GM12878 (cell line): ENCODE results near the gene ZNF576. TPM values are rescaled to one million over a fixed set of nuclear protein-coding genes. Genes with fewer than 3 reads are reported as not detected.

Experiments used
- BMI1 ChIP-seq: fragments of 450-650 bp; IDR thresholded peaks from 2 replicates; pipeline ENCODE4 v1.6.1; 2016; ENCODE audit warnings: mild to moderate bottlenecking, moderate library complexity, borderline replicate concordance
- E4F1 ChIP-seq: fragments of 450-650 bp; IDR thresholded peaks from 2 replicates; pipeline ENCODE4 v1.6.1; 2018; ENCODE audit warnings: borderline replicate concordance, mild to moderate bottlenecking; ENCODE audit not compliant: partially characterized antibody
- JUND ChIP-seq: IDR thresholded peaks from 2 replicates; pipeline ENCODE4 v1.6.1; 2012; ENCODE audit warnings: low read depth, mild to moderate bottlenecking, low read length, improper control_type of control experiment, moderate library complexity
- NBN ChIP-seq: fragments of 450-650 bp; IDR thresholded peaks from 2 replicates; pipeline ENCODE4 v1.6.1; 2016
- SMC3 ChIP-seq: IDR thresholded peaks from 2 replicates; pipeline ENCODE4 v1.6.1; 2011; ENCODE audit warnings: low read length, improper control_type of control experiment, borderline replicate concordance
- polyA plus RNA-seq, 11 experiments: library from polyadenylated mRNA; depleted of rRNA in 4 of 11; unstranded in 6 of 11; stranded (reverse) in 5 of 11; fragments of >200 nt; fragmentation: Nextera tagmentation in 4 of 11; fragmentation: Illumina TruSeq in 1 of 11; extraction: Ambion mirVana in 4 of 11; extraction: Trizol in 1 of 11; gene quantifications; 1 replicate in 1 of 11; 2 replicates in 10 of 11; pipeline versions ENCODE4 v1.2.1 to v1.2.3, GENCODE V29; 2011 to 2016; ENCODE audit warnings: inconsistent platforms in 2 of 11, missing spikeins in 2 of 11, low read depth in 1 of 11
- total RNA-seq, 4 experiments: library from RNA; depleted of rRNA in 3 of 4; stranded (reverse); fragments of >200 nt in 3 of 4; fragmentation: Illumina TruSeq in 1 of 4; extraction: Trizol in 1 of 4; gene quantifications; 2 replicates each; pipeline versions ENCODE4 v1.2.1 to v1.2.3, GENCODE V29; 2013 to 2021
- TF ChIP-seq, protein P1 (sequence below): fragments of 450-650 bp; IDR thresholded peaks from 2 replicates; pipeline ENCODE4 v1.6.1; 2017; ENCODE audit warnings: antibody characterized with exemption, mild to moderate bottlenecking, moderate library complexity

Gene ZNF576
- total and polyA plus RNA-seq, 10 of the 15 experiments (the other 5 are each of a cell fraction or from before 2014, with no cell fraction given): 7.4 to 29.8 (median 14.3) TPM

GRCh38 chr19:43638995-43639518 is 42.7 kb downstream of the ZNF576 start (continued):
- TF ChIP-seq, protein P1, sequence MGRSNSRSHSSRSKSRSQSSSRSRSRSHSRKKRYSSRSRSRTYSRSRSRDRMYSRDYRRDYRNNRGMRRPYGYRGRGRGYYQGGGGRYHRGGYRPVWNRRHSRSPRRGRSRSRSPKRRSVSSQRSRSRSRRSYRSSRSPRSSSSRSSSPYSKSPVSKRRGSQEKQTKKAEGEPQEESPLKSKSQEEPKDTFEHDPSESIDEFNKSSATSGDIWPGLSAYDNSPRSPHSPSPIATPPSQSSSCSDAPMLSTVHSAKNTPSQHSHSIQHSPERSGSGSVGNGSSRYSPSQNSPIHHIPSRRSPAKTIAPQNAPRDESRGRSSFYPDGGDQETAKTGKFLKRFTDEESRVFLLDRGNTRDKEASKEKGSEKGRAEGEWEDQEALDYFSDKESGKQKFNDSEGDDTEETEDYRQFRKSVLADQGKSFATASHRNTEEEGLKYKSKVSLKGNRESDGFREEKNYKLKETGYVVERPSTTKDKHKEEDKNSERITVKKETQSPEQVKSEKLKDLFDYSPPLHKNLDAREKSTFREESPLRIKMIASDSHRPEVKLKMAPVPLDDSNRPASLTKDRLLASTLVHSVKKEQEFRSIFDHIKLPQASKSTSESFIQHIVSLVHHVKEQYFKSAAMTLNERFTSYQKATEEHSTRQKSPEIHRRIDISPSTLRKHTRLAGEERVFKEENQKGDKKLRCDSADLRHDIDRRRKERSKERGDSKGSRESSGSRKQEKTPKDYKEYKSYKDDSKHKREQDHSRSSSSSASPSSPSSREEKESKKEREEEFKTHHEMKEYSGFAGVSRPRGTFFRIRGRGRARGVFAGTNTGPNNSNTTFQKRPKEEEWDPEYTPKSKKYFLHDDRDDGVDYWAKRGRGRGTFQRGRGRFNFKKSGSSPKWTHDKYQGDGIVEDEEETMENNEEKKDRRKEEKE: no peak
- TF ChIP-seq NBN (no peak), JUND (no peak), SMC3 (no peak), E4F1 (no peak), BMI1 (no peak)
- TF ChIP-seq, all 136 proteins: peak for 0
